Activated naive CD4-positive, alpha-beta T cell (primary cell): Measurements from ENCODE around the gene MTTP.
A peak's percentile ranks its signal among the peaks of the same experiment; 100 is the strongest.
"Not testable (repeated sequence)": the region's sequence is repeated elsewhere in the genome, so short reads cannot be mapped to it uniquely, and the experiment has no call there.

ENCODE experiments used
- DNase-seq, 4 experiments: peaks; one replicate each; lab custom pipeline; 2025; lab: John Stamatoyannopoulos, UW

Gene MTTP

GRCh38 chr4:99574530-99575324 lies at the start of gene MTTP:
TSS of gene MTTP (plus strand) at chr4:99574824. CDS start at chr4:99574910, 86 bp downstream.
- DNase-seq = no peak

DNA sequence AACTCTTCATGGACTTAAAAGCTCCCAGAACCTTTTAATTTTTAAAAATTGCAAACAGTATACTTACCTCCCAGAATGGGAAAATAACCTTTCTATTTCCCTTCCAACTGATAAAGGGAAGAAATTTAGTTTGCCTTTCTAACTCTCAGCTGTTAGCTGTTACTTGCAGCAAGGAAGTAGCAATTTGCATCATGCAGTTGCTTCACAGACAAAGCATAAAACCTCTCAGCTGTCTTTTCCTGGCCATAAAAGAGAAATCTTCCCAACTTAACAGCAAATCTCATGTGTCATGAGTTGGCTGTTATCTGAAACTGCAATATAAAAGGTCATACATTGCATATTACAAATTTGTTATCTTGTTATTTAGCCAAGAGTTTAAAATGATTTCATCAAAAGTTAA lies 45.4 kb upstream of the MTTP start:
- DNase-seq = no peak

DNA sequence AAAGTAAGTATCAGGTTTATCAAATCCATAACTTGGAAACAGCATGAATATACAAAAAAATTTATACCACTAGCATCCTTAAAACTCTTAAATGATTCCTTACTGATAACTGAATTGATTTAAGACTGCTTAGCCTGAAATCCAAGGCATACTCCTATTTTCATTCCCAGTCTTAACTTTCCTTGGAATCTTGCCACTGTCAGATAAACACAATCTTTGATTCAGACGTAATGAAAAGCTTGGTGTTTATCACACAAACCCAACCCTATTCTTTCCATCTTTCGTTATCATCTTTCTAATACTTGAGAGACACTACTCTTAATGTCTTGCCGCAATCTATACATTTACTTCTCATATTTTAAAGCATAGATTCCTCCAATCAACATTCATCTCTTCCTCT lies 44.7 kb upstream of the MTTP start:
- DNase-seq = no peak

- DNase-seq = not testable (repeated sequence)
These were observed 39.9 kb upstream of the MTTP start for GRCh38 chr4:99534699-99535098.

GRCh38 chr4:99536271-99536670 lies 38.4 kb upstream of the MTTP start:
- no peak for DNase-seq

DNA sequence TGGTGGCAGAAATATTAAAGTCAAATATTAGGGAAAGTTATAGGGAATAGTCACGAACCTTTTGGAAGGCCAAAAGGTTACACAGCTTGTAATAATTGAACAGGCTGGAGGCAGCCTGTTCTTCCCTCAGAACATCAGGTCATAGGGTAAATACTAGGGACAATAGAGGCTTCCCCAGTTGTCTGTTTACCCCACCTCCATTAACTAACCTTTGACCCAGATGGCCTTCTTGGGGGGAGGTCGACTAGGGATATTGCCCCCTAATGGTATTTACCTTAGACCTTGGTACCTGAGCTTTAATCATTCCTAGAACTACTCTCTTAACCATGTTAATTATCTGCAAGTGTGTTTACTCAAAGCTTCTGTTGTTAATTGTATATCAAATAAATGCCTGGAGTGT lies 37.8 kb upstream of the MTTP start:
- no peak for DNase-seq

GRCh38 chr4:99537674-99538073 lies 37.0 kb upstream of the MTTP start:
- DNase-seq = no peak

GRCh38 chr4:99540277-99540939 lies 34.2 kb upstream of the MTTP start:
- no peak for DNase-seq

GRCh38 chr4:99552872-99553271 lies 21.8 kb upstream of the MTTP start:
- DNase-seq = no peak

DNA sequence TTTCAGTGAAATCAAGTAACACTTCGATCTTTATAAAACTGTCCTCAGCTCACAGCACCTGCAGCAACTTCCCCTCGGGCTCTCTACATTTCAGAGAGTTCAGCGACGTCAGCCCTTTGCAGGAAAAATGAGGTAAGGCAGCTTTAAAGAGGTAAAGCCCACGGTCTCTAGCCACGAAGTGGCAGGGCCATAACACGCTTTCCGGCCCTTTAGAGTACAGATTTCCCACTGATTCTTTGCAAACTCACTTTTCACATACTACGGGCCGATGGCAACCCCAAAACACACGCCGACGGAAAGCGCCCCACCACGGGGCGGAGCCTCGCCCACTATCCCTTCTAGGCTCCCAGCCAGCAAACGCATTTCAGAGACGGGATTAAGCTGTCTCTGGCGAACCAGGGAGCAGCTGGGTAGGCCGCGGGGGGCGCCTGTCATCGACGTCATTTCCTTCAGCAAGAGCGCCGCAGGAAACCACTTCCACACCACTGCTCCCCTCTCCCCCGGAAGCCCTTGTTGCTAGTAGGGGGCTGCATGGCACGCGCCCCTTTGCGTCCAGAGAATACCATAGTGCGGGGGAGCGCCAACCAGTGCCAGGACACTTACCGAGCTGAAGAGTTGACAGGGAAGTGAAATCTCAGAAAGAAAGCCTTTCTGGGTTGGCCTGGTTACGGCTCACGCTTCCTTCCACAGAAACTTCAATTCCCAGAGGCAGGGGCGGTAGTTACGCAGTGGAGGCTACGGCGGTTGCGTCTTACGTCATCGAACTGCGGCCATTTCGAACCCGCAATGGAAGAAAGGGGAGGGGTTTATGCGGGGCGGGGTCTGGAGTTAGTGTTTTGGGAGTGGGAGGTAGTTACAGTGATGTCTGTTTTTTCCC lies 11.1 kb upstream of the MTTP start, which contains the start of gene TRMT10A:
TSS of gene TRMT10A (minus strand) at position 730 of the 877 bp plus-strand sequence. CDS start 4,701 bp downstream, outside the sequence.
- peak; percentile 83 to 95 (median 90) for DNase-seq

- DNase-seq = no peak
These were observed 9.7 kb upstream of the MTTP start for GRCh38 chr4:99564921-99565320.

- DNase-seq = no peak
These were observed 2.7 kb upstream of the MTTP start for GRCh38 chr4:99571883-99572282.

DNA sequence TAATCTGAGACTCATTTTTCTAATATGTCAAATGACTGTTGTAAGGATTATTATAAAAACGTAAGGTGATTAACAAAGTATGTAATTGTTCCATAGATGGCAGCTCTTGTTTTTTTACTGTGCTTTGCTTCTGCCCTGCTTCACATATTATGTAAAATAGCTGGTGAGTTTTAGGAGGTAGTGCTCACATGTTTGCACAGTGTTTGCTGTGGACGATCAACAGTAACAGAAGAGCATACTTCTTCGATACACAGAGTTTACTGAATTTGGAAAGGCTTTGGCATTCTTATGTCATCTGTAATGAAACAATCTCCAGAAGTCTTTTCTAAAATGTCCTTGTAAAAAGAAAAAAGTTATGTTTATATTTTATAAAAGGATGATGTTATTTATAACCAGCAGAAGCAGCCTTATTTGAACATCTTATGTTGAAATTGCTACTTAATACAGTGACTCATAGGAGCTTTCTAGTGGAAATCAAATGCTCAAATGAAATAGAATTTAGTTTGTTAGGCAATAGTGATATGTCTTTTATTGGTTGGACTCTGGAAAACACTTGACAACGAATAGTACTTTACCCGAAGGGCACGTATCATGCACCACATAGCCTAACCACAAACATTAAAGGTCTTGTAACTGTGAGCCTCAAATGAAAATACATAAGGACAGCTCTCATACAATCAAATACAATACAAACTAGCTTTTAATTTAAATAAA lies 1.9 kb upstream of the MTTP start:
- no peak for DNase-seq

GRCh38 chr4:99573735-99574368 lies 772 bp upstream of the MTTP start:
- DNase-seq = no peak

- DNase-seq = no peak
These were observed 4.1 kb downstream of the MTTP start for GRCh38 chr4:99578714-99579113.

- no peak for DNase-seq
These were observed 10.9 kb downstream of the MTTP start for GRCh38 chr4:99585516-99585915.

DNA sequence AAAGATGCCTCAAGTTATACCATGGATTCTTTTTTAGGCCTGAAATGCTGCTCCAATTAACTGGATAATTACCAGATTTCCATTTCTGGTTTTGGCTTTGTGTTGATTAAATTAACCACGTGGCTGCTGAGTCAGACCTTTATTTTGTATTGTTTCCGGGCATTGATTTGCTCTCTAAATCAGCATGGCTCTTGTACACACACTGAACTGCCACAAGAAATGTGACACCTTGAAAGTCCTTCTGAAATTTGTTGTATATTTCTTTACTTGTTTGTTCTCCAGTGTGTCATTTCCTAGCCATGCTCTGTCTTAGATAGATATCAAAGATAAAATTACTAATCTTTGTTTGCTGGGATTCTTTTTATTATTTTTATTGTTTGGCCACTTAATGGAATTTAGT lies 11.7 kb downstream of the MTTP start:
- DNase-seq = no peak

GRCh38 chr4:99586797-99587196 lies 12.2 kb downstream of the MTTP start:
- DNase-seq = no peak

- DNase-seq = no peak
These were observed 12.7 kb downstream of the MTTP start for GRCh38 chr4:99587309-99587708.

GRCh38 chr4:99587803-99588202 lies 13.2 kb downstream of the MTTP start:
- no peak for DNase-seq

GRCh38 chr4:99591757-99592156 lies 17.1 kb downstream of the MTTP start:
- no peak for DNase-seq
